ENCODE data around the gene PXN.
"Not testable (repeated sequence)": the region's sequence is repeated elsewhere in the genome, so short reads cannot be mapped to it uniquely, and the experiment has no call there.

PXN gene

DNA sequence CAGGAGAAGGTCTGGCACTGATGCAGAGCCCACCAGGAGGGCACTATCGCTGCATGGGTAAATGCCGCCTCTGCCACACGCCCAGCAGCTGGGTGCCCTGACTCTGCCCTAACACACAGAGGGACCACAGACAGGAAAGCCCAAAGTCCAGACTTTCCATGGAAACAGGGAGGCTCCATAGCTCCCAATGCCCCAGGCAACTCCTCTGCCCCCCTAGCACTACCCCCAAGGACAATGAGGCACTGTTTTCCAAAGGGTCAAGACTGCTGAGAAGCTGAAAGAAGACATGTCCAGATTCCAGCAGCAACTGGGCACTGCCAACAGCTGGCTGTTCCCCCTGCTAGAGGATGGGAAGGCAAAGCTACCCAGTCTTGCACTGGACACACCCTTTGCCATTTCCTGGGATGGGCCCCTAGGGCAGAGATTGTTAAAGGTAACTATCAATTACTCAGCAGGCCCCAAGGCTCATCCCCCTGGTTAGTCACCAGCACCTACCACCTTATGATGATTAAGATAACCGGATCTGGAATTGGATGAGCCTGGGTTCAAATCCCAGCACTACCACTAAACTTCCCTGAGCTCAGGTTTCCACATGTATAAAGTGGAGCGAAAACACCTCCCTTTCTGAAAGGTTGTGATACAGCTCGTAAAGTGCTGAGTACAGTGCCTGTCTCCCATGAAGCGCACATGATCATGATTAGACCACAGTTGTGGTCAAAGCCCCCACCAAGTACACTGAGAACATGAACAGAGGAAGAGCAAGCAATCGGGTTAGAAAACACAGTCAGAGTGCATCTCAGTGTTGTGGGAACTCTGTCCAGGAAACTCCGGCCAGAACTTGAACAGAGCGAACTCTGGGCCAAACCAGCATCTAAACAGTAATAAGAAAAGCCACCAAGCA lies 3.3 kb downstream of the PXN start:
- DNase-seq, result peak in 1 of 2 donors; percentile 37

DNA sequence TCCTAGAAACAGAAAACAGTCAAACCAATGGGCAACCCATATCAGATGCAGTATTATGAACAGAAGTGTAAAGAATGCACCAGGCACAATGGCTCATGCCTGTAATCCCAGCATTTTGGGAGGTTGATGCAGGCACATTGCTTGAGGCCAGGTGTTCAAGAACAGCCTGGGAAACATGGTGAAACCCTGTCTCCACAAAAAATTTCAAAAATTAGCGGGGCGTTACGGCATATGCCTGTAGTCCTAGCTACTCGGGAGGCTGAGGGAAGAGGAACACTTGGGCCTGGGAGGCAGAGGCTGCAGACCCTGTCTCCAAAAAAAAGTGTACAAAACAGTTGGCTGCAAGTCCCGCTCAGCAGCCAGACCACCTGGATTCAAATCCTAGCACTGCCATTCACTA lies 4.9 kb downstream of the PXN start:
- DNase-seq, result no peak

- no peak for DNase-seq
These were observed 5.9 kb downstream of the PXN start for GRCh38 chr12:120259418-120260202.

DNA sequence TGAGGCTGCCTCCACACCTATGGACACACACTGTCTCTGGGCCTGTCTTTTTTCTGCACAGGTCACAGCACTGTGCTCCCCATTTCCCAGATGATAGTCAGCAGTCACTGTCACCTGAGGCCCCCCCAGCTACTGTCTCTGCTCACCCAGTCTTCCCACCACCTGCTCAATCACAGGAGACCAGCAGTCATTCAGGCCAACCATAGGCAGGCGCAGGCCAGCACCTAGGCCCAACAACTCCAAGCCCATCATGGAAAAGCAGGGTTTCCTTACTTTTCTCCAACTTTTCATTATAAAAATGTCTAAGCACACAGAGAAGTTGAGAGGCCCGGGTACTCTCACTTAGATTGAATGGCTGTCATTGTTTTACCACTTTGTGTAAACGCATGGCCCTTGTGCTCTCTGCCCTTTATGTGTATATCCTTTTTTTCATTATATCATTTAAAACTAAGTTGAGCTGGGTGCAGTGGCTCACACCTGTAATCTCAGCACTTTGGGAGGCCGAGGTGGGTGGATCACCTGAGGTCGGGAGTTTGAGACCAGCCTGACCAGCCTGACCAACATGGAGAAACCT lies 7.1 kb downstream of the PXN start:
- no peak for DNase-seq

- DNase-seq, result no peak
These were observed 8.3 kb downstream of the PXN start for GRCh38 chr12:120257041-120257821.

DNA sequence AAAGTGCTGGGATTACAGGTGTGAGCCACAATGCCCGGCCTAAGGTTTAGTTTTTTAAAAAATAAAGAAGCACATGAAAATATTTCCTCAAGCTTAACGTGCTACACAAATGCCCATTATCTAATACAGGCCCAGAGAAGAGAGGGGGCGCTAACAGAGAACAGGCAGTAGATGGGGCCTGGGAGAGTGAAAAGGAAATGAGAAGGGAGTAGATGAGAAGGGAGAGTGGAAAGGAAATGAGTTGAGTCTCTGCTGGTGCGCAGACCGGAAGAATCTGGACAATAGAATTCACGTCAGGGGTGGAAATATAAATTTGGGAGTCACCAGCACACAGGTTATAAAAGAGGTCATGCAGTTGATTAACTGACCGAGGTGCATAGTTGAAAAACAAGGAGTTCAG lies 10.7 kb downstream of the PXN start:
- DNase-seq, result no peak

- DNase-seq, result peak; percentile 79 to 82
These were observed 12.2 kb downstream of the PXN start for GRCh38 chr12:120253313-120253712.

- peak; percentile 85 to 90 for DNase-seq
These were observed 13.2 kb downstream of the PXN start for GRCh38 chr12:120252071-120252906.

- DNase-seq, result not testable (repeated sequence)
These were observed 14.0 kb downstream of the PXN start for GRCh38 chr12:120251364-120252070.

GRCh38 chr12:120249875-120250795 lies 15.4 kb downstream of the PXN start:
- peak; percentile 33 to 66 for DNase-seq

DNA sequence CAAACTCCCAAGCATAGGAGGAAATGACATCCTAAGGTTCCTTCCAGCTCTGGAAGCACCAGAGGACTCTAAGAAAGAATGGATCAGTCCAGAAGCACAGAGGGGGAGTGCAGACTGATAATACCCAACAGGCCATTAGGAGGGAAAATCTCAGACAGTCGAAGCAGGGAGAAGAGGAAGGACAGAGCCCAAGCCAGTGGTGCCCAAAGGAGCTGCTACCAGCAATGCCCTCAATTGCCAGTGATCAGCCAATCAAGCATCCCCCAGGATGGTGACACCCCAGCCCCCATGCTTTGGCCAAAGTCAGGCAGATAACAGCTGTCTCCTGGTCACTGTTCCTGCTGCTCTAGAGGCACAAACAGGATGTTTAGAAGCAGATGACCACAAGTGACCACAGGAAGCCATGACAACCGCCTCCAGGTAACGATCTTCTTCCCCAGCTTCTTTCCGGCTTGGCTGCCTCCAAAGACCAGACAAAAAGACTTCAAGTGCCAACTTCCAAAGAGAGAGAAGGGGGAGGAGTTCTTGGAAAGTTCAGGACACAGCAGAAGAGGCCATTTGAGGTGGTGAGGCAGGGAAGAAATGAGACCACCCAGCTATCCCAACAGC lies 16.2 kb downstream of the PXN start:
- no peak for DNase-seq

DNA sequence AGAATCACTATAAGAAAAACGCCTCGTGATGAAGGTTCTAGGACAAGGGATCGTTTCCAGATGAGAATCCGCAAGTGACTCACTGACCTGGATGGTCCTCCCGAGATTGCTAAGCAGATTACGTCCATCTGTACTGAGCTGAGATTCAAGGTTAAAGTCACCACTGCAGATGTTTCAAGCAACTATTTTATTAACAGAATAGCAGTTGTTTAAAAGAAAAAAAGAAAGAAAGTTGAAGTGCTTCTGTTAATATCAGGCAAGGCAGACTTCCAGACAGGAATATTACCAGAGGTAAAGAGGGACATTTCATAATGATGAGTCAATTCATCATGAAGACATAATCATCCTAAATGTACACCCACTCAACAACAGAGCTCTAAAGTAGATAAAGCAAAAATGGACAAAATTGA lies 17.9 kb downstream of the PXN start:
- no peak for DNase-seq

GRCh38 chr12:120247183-120247582 lies 18.3 kb downstream of the PXN start:
- no peak for DNase-seq

- DNase-seq, result not testable (repeated sequence)
These were observed 18.8 kb downstream of the PXN start for GRCh38 chr12:120246705-120247104.

GRCh38 chr12:120242971-120243699 lies 22.4 kb downstream of the PXN start:
- DNase-seq, result no peak

DNA sequence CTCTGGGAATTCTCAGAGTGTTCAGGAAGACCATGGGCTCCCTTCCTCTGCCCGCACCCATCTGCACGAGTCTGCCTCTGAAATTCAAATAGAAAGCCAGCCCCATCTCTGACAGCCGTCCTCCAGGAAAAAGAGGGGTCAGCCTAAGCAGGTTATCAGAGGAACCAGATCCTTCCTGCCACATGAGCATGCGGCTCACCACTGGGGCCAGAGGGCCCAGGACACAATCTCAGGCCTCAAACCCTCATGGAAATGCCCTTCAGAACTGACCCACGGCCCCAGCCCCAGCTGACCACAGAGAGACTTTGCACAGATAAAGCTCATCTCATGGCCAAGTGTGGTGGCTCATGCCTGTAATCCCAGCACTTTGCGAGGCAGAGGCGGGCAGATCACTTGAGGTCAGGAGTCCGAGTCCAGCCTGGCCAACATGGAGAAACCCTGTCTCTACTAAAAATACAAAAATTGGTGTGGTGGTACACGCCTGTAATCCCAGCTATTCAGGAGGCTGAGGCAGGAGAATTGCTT lies 23.2 kb downstream of the PXN start:
- DNase-seq, result no peak

DNA sequence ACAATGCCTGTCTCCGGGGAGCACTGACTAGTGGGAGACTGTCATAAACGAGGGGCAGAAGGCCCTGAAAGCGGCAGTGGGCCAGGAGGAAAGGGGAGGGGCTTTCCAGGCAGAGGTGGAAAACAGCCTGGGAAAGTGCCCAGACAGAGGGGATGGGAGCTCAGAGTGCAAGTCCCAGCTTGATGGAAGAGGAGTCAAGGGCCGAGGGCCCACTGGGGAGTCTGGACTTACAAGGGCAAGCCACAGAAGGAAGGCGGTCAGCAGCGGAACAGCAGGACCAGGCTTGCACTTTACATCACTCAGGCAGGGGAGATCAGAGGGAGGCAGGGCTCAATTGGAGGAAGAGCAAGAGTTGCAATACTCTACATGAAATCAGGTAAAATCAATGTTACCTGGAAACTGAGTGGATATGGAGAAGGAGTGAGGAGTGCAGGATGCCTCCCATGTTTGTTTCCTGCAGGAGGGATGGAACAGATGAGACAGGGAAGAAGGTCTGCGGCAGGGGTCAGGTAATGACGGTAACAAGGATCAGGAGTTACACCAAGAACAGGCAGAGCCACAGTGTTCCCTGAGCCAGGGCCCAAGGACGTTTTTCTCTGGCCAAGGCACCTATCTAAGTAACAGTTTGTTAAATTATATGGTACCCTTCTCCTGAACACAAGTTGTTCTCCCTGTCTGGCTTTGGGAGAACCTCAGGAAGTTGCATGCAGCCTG lies 23.8 kb downstream of the PXN start:
- no peak for DNase-seq

GRCh38 chr12:120240495-120240833 lies 25.1 kb downstream of the PXN start:
- no peak for DNase-seq
